Prostate gland (tissue), 2 donors: Measurements from ENCODE around the gene NMD3. TPM values are rescaled to one million over a fixed set of nuclear protein-coding genes. Genes with fewer than 3 reads are reported as not detected.
"Not testable (repeated sequence)": the region's sequence is repeated elsewhere in the genome, so short reads cannot be mapped to it uniquely, and the experiment has no call there.

Experiments
- DNase-seq: peaks from one replicate; pipeline ENCODE4 v3.0.0-alpha.2; 2019; ENCODE audit warnings: low spot score
- H3K27ac ChIP-seq, 2 donors: fragments of 200-600 bp; sonication (generic); 2 replicates each; pipeline ENCODE4 v1.5.1; 2017 to 2019
- H3K27me3 ChIP-seq: fragments of 200-600 bp; sonication (generic); replicated peaks from 2 replicates; pipeline ENCODE4 v1.5.1; 2019; ENCODE audit not compliant: insufficient read depth
- H3K36me3 ChIP-seq, 2 donors: fragments of 200-600 bp; sonication (generic); 1 replicate in 1 of 2; 2 replicates in 1 of 2; pipeline versions ENCODE4 v1.5.1 to v1.8.1; 2017 to 2019
- H3K4me1 ChIP-seq: fragments of 200-600 bp; sonication (generic); replicated peaks from 2 replicates; pipeline ENCODE4 v1.5.1; 2019
- H3K4me3 ChIP-seq, 2 donors: fragments of 200-600 bp; sonication (generic); 2 replicates each; pipeline ENCODE4 v1.5.1; 2017 to 2019
- H3K9me3 ChIP-seq: fragments of 200-600 bp; sonication (generic); 2 replicates; pipeline ENCODE4 v1.5.1; 2017
- CTCF ChIP-seq, 4 experiments: fragments of 200-600 bp in 2 of 4; fragments of 450-650 bp in 2 of 4; sonication (generic) in 2 of 4; IDR thresholded peaks; 1 replicate in 3 of 4; 2 replicates in 1 of 4; pipeline ENCODE4 v1.5.1; 2016 to 2019; ENCODE audit warnings: antibody characterized with exemption in 4 of 4, mild to moderate bottlenecking in 2 of 4, moderate library complexity in 2 of 4
- POLR2A ChIP-seq: fragments of 450-650 bp; IDR thresholded peaks from one replicate; pipeline ENCODE4 v1.6.1; 2016; ENCODE audit warnings: antibody characterized with exemption, mild to moderate bottlenecking
- POLR2AphosphoS5 ChIP-seq: sonication (generic); formaldehyde crosslinking; IDR thresholded peaks from one replicate; pipeline ENCODE4 v1.6.1; 2017; ENCODE audit warnings: antibody characterized with exemption
- WGBS: methylation state at CpG from one replicate; pipeline ENCODE4 v1.1.5; 2018; 5-methylcytosine and 5-hydroxymethylcytosine counted together
- intact Hi-C: fragments of 100-400 bp; cut with DNase I; formaldehyde crosslinking; loops from one replicate; pipeline ENCODE4 v1.14.2; 2022
- total RNA-seq, 2 donors: library from RNA; depleted of rRNA; stranded (reverse); fragments of >200 nt; gene quantifications; one replicate each; pipeline ENCODE4 v1.1.0, GENCODE V29; 2016

Gene NMD3
- 10 to 100 TPM; 29.5 to 52.0 TPM for total RNA-seq

- no peaks in the 10 kb centered on the region for H3K4me1 ChIP-seq
- TF ChIP-seq POLR2A (peak; percentile 91), POLR2AphosphoS5 (peak; percentile 96), CTCF (IDR thresholded peaks at IDR 0.05) (peak in 1 of 4 experiments; percentile 7)
- H3K27me3 ChIP-seq: no peaks in the 10 kb centered on the region
- no peaks in the 10 kb centered on the region for H3K36me3 ChIP-seq
- H3K27ac ChIP-seq: peak within 1 kb of the TSS; percentile 92 to 94
- WGBS: under 1% methylated on average over 53 of the region's 71 CpGs
- H3K9me3 ChIP-seq: no peaks in the 10 kb centered on the region
- H3K4me3 ChIP-seq: peak within 1 kb of the TSS; percentile 92 to 97
- intact Hi-C loops: no loop called here
- peak; percentile 95 for DNase-seq
These were observed at the start of gene NMD3 for GRCh38 chr3:161220850-161221753. Gene NMD3 (plus strand): TSS chr3:161221311. CDS start chr3:161222014, 703 bp downstream.

DNA sequence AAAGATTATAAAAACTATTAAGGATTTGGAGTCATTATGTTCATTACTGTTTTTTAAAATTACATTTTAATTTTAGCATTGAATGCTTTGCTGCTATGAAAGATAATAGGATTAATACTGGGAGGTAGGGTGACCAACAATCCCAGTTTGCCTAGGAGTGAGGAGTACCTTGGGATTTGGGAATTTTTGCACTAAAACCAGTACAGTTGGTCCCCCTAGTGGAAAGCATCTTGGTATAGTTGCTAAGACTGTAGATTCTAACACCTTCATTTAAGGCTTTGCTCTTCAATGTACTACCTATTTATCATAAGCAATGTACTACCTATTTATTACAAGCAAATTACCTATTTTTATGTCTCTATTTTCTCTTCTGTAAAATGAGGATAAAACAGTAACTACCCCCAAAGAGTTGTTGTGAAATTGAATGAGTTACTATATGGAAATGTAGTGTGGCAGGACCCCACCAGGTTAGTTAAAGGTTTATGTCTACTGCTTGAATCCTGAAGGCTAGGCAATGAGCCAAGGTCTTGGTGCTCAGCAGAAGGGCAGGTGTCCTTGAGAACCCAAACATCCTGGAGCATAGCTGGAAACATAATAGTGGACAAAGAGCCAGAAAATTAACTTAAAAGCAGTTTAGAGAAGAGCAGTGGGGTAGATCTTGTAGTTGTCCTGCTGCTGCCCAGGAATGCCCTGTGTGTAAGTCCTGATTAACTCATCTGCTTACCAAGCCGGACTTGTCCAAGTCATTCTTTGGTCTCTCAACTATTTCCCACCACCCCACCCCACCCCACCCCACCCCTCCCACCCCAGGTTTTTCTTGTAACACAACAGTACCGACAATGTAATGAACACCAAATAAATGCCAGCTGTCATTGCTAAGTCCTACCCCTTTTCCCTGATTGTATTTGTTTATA is 49.2 kb upstream of the NMD3 start:
- intact Hi-C loops: no loop called here
- DNase-seq: no peak
- Histone ChIP-seq H3K27me3 (no peaks in the 10 kb centered on the region), H3K9me3 (no peaks in the 10 kb centered on the region), H3K36me3 (no peaks in the 10 kb centered on the region), H3K4me3 (no peak overlapping the region), H3K4me1 (no peaks in the 10 kb centered on the region), H3K27ac (no peak overlapping the region)
- TF ChIP-seq POLR2A: no peak
- no peak for TF ChIP-seq CTCF (IDR thresholded peaks at IDR 0.05)
- no peak for TF ChIP-seq POLR2AphosphoS5
- WGBS: 62% methylated on average over 2 of the region's 2 CpGs

DNA sequence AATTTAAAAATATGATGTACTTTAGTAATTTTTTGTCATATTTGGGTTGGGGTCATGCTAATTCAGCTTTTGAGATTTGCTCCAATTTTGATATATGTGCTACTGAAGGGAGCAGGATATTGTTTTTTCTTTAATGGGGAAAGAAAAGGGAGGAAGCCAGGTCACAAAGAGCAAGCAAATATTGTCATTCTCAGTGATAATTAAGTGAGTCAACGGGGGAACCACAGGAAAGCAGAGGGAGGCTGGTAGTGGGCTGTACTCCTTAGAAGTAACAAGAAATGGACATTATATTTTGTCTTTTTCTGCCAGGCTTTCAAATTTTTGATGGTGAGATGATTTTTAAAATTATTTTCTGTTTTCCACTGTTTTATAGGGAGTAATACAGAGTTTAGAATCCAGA is 45.6 kb upstream of the NMD3 start:
- DNase-seq: no peak
- Histone ChIP-seq H3K4me3 (no peak overlapping the region), H3K27ac (no peak overlapping the region), H3K27me3 (no peaks in the 10 kb centered on the region), H3K4me1 (no peaks in the 10 kb centered on the region), H3K36me3 (no peaks in the 10 kb centered on the region), H3K9me3 (no peaks in the 10 kb centered on the region)
- intact Hi-C loops: no loop called here
- WGBS: 39% methylated on average over 1 of the region's 1 CpG
- no peak for TF ChIP-seq CTCF (IDR thresholded peaks at IDR 0.05)
- TF ChIP-seq POLR2AphosphoS5: no peak
- TF ChIP-seq POLR2A: no peak

DNA sequence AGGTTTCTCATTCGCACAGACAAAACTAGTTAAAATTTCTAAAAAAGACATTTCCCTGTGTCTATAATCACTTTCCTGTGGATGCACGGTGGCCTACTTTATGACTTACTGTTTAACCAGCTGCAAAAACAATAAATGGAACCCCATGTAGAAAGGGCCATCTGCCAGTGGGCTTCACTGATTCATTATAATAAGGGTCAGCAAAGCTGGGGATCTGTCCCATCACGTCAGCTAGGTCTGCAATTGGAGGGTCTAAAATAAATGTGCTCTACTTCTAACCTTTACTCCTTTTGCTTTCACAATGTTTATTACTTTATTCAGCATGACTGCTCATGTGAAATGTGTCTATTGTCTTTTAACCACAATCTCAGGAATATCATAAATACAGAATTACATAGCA is 43.1 kb upstream of the NMD3 start:
- no peak overlapping the region for H3K4me3 ChIP-seq
- WGBS: 64% methylated on average over 3 of the region's 3 CpGs
- DNase-seq: no peak
- H3K9me3 ChIP-seq: no peaks in the 10 kb centered on the region
- TF ChIP-seq POLR2A (no peak), POLR2AphosphoS5 (no peak), CTCF (IDR thresholded peaks at IDR 0.05) (no peak)
- H3K27ac ChIP-seq: no peak overlapping the region
- intact Hi-C loops: no loop called here
- no peaks in the 10 kb centered on the region for H3K36me3 ChIP-seq
- H3K27me3 ChIP-seq: no peaks in the 10 kb centered on the region
- H3K4me1 ChIP-seq: no peaks in the 10 kb centered on the region

DNA sequence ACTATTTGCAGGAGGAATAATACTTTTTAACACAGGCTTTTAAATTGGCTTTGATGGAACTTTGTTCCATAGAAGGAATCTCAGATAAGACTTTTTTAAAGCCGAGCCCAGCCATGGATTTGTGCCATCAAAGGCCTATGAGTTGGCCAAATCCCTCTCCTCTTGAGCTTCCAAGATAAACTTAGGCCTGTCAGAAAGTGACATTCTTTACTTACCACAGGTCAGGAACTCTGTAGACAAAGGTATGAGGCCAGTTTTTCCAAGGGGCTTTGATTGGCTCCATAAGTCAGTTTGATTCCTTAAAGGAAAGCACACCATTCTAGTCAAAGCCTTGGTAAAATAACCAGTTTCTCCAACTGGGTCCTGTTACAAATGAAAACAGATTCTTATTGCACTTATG is 39.7 kb upstream of the NMD3 start:
- H3K27ac ChIP-seq, H3K4me3 ChIP-seq, intact Hi-C loops, H3K27me3 ChIP-seq, H3K9me3 ChIP-seq, H3K36me3 ChIP-seq, H3K4me1 ChIP-seq, DNase-seq: not testable (repeated sequence)
- WGBS: 11% methylated on average over 1 of the region's 1 CpG
